CD4-positive, CD25-positive, alpha-beta regulatory T cell (primary cell): Measurements from ENCODE around the gene FAM180B. TPM values are rescaled to one million over a fixed set of nuclear protein-coding genes. Genes with fewer than 3 reads are reported as not detected.

Experiments used
- ATAC-seq, 2 donors: fragments of 150-1000 bp; cut with Tn5 transposase; one replicate each; pipeline ENCODE4 v1.10.0; 2021; ENCODE audit warnings: low read depth in 2 of 2, moderate number of reproducible peaks in 2 of 2, moderate library complexity in 1 of 2
- DNase-seq, 3 donors: peaks; one replicate each; pipeline versions ENCODE4 v3.0.0 to v3.0.0-alpha.2; 2012 to 2022; ENCODE audit warnings: mixed read lengths in 1 of 3
- H3K27ac ChIP-seq: one replicate; pipeline ENCODE4 v1.7.0; 2013; ENCODE audit warnings: mild to moderate bottlenecking, low read length; ENCODE audit not compliant: insufficient read depth, poor library complexity, severe bottlenecking
- H3K27me3 ChIP-seq: one replicate; pipeline ENCODE4 v1.7.0; 2013; ENCODE audit warnings: low read length; ENCODE audit not compliant: control insufficient read depth, insufficient read depth
- H3K36me3 ChIP-seq: one replicate; pipeline ENCODE4 v1.7.0; 2013; ENCODE audit warnings: mild to moderate bottlenecking, low read length, moderate library complexity; ENCODE audit not compliant: control insufficient read depth, insufficient read depth
- H3K4me1 ChIP-seq: 2 replicates; pipeline ENCODE4 v1.7.0; 2013; ENCODE audit warnings: mild to moderate bottlenecking, low read length; ENCODE audit not compliant: insufficient read depth, control insufficient read depth, poor library complexity, severe bottlenecking
- H3K4me3 ChIP-seq: one replicate; pipeline ENCODE4 v1.7.0; 2013; ENCODE audit warnings: low read depth, mild to moderate bottlenecking, low read length, moderate library complexity
- H3K9me3 ChIP-seq, 2 experiments: 1 replicate in 1 of 2; 2 replicates in 1 of 2; pipeline ENCODE4 v1.7.0; 2013; ENCODE audit warnings: low read length in 2 of 2, mild to moderate bottlenecking in 1 of 2, moderate library complexity in 1 of 2; ENCODE audit not compliant: control insufficient read depth in 2 of 2
- H3K27ac Mint-ChIP-seq, 3 donors: one replicate each; pipeline ENCODE4 v1.8.0; 2020 to 2022; ENCODE audit warnings: mild to moderate bottlenecking in 3 of 3, mixed read lengths in 3 of 3, moderate library complexity in 2 of 3
- H3K27me3 Mint-ChIP-seq: one replicate; pipeline ENCODE4 v1.8.0; 2022; ENCODE audit warnings: mild to moderate bottlenecking, mixed read lengths
- H3K36me3 Mint-ChIP-seq: one replicate; pipeline ENCODE4 v1.8.0; 2020; ENCODE audit warnings: mixed read lengths
- H3K4me1 Mint-ChIP-seq, 4 donors: one replicate each; pipeline ENCODE4 v1.8.0; 2020 to 2022; ENCODE audit warnings: mixed read lengths in 4 of 4, mild to moderate bottlenecking in 1 of 4
- H3K4me3 Mint-ChIP-seq, 4 donors: one replicate each; pipeline ENCODE4 v1.8.0; 2020 to 2022; ENCODE audit warnings: mild to moderate bottlenecking in 4 of 4, mixed read lengths in 4 of 4, moderate library complexity in 3 of 4
- H3K9me3 Mint-ChIP-seq, 7 donors: one replicate each; pipeline ENCODE4 v1.8.0; 2020 to 2022; ENCODE audit warnings: mixed read lengths in 7 of 7, mild to moderate bottlenecking in 3 of 7, moderate library complexity in 2 of 7
- polyA plus RNA-seq, 4 donors: library from polyadenylated mRNA; unstranded; fragments of 300-500 nt; fragmentation: Illumina TruSeq; gene quantifications; one replicate each; pipeline ENCODE4 v1.2.3, GENCODE V29; 2021
- total RNA-seq: library from RNA; stranded (reverse); gene quantifications from one replicate; pipeline ENCODE4 v1.2.3, GENCODE V29; 2022

Gene FAM180B
- total and polyA plus RNA-seq, 5 donors from 2014 or later, result 0.27 TPM; not detected in 4

GRCh38 chr11:47603295-47603694 is 16.8 kb downstream of the FAM180B start:
- H3K27me3 ChIP-seq, result no peaks in the 10 kb centered on the region
- H3K4me3 ChIP-seq, result no peak overlapping the region
- H3K27ac Mint-ChIP-seq, result no peak overlapping the region
- no peaks in the 10 kb centered on the region for H3K4me1 Mint-ChIP-seq
- no peaks in the 10 kb centered on the region for H3K4me1 ChIP-seq
- no peaks in the 10 kb centered on the region for H3K36me3 ChIP-seq
- no peak for ATAC-seq
- peaks cover 11% of the 10 kb centered on the region for H3K27me3 Mint-ChIP-seq
- H3K9me3 Mint-ChIP-seq, result peaks cover 0 to 1% (median 0%) of the 10 kb centered on the region in 7 donors
- no peak overlapping the region for H3K4me3 Mint-ChIP-seq
- no peak overlapping the region for H3K27ac ChIP-seq
- DNase-seq, result no peak
- H3K36me3 Mint-ChIP-seq, result peaks cover 20% of the 10 kb centered on the region
- H3K9me3 ChIP-seq, result no peaks in the 10 kb centered on the region

GRCh38 chr11:47605921-47606320 is 19.4 kb downstream of the FAM180B start:
- no peak overlapping the region for H3K4me3 Mint-ChIP-seq
- no peak for ATAC-seq

GRCh38 chr11:47606731-47607130 is 20.3 kb downstream of the FAM180B start:
- no peaks in the 10 kb centered on the region for H3K9me3 ChIP-seq
- Mint-ChIP-seq H3K36me3 (peaks cover 20% of the 10 kb centered on the region), H3K4me3 (no peak overlapping the region), H3K4me1 (peaks cover 0 to 2% (median 0%) of the 10 kb centered on the region in 4 donors), H3K27me3 (peaks cover 5% of the 10 kb centered on the region), H3K27ac (no peak overlapping the region), H3K9me3 (no peaks in the 10 kb centered on the region)
- no peaks in the 10 kb centered on the region for H3K36me3 ChIP-seq
- H3K27ac ChIP-seq, result no peak overlapping the region
- DNase-seq (no peak), ATAC-seq (no peak)
- H3K27me3 ChIP-seq, result no peaks in the 10 kb centered on the region
- no peak overlapping the region for H3K4me3 ChIP-seq
- H3K4me1 ChIP-seq, result no peaks in the 10 kb centered on the region

More at GRCh38 chr11:47605921-47606320, 19.4 kb downstream of the FAM180B start:
- H3K4me1 Mint-ChIP-seq, result no peaks in the 10 kb centered on the region
- Histone ChIP-seq H3K9me3 (no peaks in the 10 kb centered on the region), H3K27ac (no peak overlapping the region), H3K27me3 (no peaks in the 10 kb centered on the region), H3K36me3 (no peaks in the 10 kb centered on the region), H3K4me1 (no peaks in the 10 kb centered on the region), H3K4me3 (no peak overlapping the region)
- DNase-seq, result no peak
- peaks cover 5% of the 10 kb centered on the region for H3K27me3 Mint-ChIP-seq
- peaks cover 20% of the 10 kb centered on the region for H3K36me3 Mint-ChIP-seq
- H3K9me3 Mint-ChIP-seq, result no peaks in the 10 kb centered on the region
- peak overlapping the region in 1 of 3 donors; percentile 87 for H3K27ac Mint-ChIP-seq

GRCh38 chr11:47607380-47607779 is 20.9 kb downstream of the FAM180B start:
- Histone ChIP-seq H3K27ac (no peak overlapping the region), H3K4me1 (no peaks in the 10 kb centered on the region), H3K36me3 (no peaks in the 10 kb centered on the region), H3K4me3 (no peak overlapping the region), H3K9me3 (no peaks in the 10 kb centered on the region), H3K27me3 (no peaks in the 10 kb centered on the region)
- Mint-ChIP-seq H3K4me3 (no peak overlapping the region), H3K27ac (no peak overlapping the region), H3K27me3 (peaks cover 5% of the 10 kb centered on the region), H3K36me3 (peaks cover 18% of the 10 kb centered on the region), H3K9me3 (no peaks in the 10 kb centered on the region), H3K4me1 (peaks cover 0 to 3% (median 0%) of the 10 kb centered on the region in 4 donors)
- ATAC-seq (no peak), DNase-seq (no peak)

- no peak for ATAC-seq
- H3K9me3 Mint-ChIP-seq, result no peaks in the 10 kb centered on the region
Measured at GRCh38 chr11:47609675-47610074, 23.2 kb downstream of the FAM180B start.

GRCh38 chr11:47611348-47611794 is 24.9 kb downstream of the FAM180B start:
- Histone ChIP-seq H3K4me1 (no peaks in the 10 kb centered on the region), H3K36me3 (no peaks in the 10 kb centered on the region), H3K9me3 (no peaks in the 10 kb centered on the region), H3K4me3 (no peak overlapping the region), H3K27me3 (no peaks in the 10 kb centered on the region), H3K27ac (no peak overlapping the region)
- H3K4me1 Mint-ChIP-seq, result peaks cover 0 to 3% (median 0%) of the 10 kb centered on the region in 4 donors
- H3K4me3 Mint-ChIP-seq, result no peak overlapping the region
- peaks cover 11% of the 10 kb centered on the region for H3K36me3 Mint-ChIP-seq
- DNase-seq, result no peak
- H3K27me3 Mint-ChIP-seq, result peaks cover 1% of the 10 kb centered on the region
- ATAC-seq, result no peak
- H3K27ac Mint-ChIP-seq, result peak overlapping the region in 2 of 3 donors; percentile 13 to 32
- H3K9me3 Mint-ChIP-seq, result no peaks in the 10 kb centered on the region

More at GRCh38 chr11:47609675-47610074, 23.2 kb downstream of the FAM180B start:
- H3K4me3 ChIP-seq, result no peak overlapping the region
- no peaks in the 10 kb centered on the region for H3K27me3 ChIP-seq
- Mint-ChIP-seq H3K36me3 (peaks cover 21% of the 10 kb centered on the region), H3K4me1 (peaks cover 0 to 3% (median 0%) of the 10 kb centered on the region in 4 donors), H3K4me3 (no peak overlapping the region), H3K27me3 (peaks cover 5% of the 10 kb centered on the region), H3K27ac (peak overlapping the region in 2 of 3 donors; percentile 7 to 83)
- H3K36me3 ChIP-seq, result no peaks in the 10 kb centered on the region
- H3K4me1 ChIP-seq, result no peaks in the 10 kb centered on the region
- H3K27ac ChIP-seq, result no peak overlapping the region
- no peaks in the 10 kb centered on the region for H3K9me3 ChIP-seq
- DNase-seq, result peak in 1 of 3 donors; percentile 47

GRCh38 chr11:47615249-47615648 is 28.8 kb downstream of the FAM180B start:
- Histone ChIP-seq H3K9me3 (no peaks in the 10 kb centered on the region), H3K4me3 (no peak overlapping the region), H3K27me3 (no peaks in the 10 kb centered on the region), H3K36me3 (peaks cover 19% of the 10 kb centered on the region), H3K4me1 (no peaks in the 10 kb centered on the region), H3K27ac (no peak overlapping the region)
- Mint-ChIP-seq H3K36me3 (peaks cover 8% of the 10 kb centered on the region), H3K9me3 (no peaks in the 10 kb centered on the region), H3K4me3 (no peak overlapping the region), H3K4me1 (peaks cover 0 to 5% (median 2%) of the 10 kb centered on the region in 4 donors), H3K27ac (peak overlapping the region in 1 of 3 donors; percentile 20), H3K27me3 (no peaks in the 10 kb centered on the region)
- no peak for ATAC-seq
- DNase-seq, result no peak

- Histone ChIP-seq H3K36me3 (peaks cover 32% of the 10 kb centered on the region), H3K27me3 (no peaks in the 10 kb centered on the region), H3K4me1 (no peaks in the 10 kb centered on the region), H3K27ac (no peak overlapping the region), H3K9me3 (no peaks in the 10 kb centered on the region), H3K4me3 (no peak overlapping the region)
- Mint-ChIP-seq H3K4me1 (peaks cover 0 to 5% (median 0%) of the 10 kb centered on the region in 4 donors), H3K9me3 (no peaks in the 10 kb centered on the region), H3K27me3 (no peaks in the 10 kb centered on the region), H3K4me3 (no peak overlapping the region), H3K27ac (no peak overlapping the region), H3K36me3 (peaks cover 11% of the 10 kb centered on the region)
- peak in 1 of 3 donors; percentile 49 for DNase-seq
- ATAC-seq, result no peak
Measured at GRCh38 chr11:47616726-47617416, 30.4 kb downstream of the FAM180B start.
